SK-N-SH treated with all-trans-retinoic acid at 6 μM for 48 hours (cell line): ENCODE results near the gene RAC3.

ENCODE experiments used
- ATAC-seq: fragments of 200-7000 bp; cut with Tn5 transposase; 3 replicates; pipeline ENCODE4 v1.9.1; 2020; ENCODE audit warnings: mild to moderate bottlenecking, moderate library complexity
- ARNTL ChIP-seq: fragments of 450-650 bp; formaldehyde crosslinking; IDR thresholded peaks from 2 replicates; pipeline ENCODE4 v1.5.0; 2020; ENCODE audit warnings: low read depth, mild to moderate bottlenecking, moderate library complexity, borderline replicate concordance
- BACH2 ChIP-seq: fragments of 250-450 bp; sonication (Bioruptor Pico); IDR thresholded peaks from 2 replicates; pipeline ENCODE4 v1.9.0; 2021; ENCODE audit warnings: mild to moderate bottlenecking, borderline replicate concordance
- CSDC2 ChIP-seq: fragments of 250-450 bp; sonication (Bioruptor Pico); IDR thresholded peaks from 2 replicates; pipeline ENCODE4 v1.5.0; 2020; ENCODE audit warnings: mild to moderate bottlenecking, moderate library complexity
- ESRRG ChIP-seq: fragments of 250-450 bp; sonication (Bioruptor Pico); IDR thresholded peaks from 2 replicates; pipeline ENCODE4 v1.6.1; 2021; ENCODE audit warnings: mild to moderate bottlenecking
- GLIS3 ChIP-seq: fragments of 250-450 bp; sonication (Bioruptor Pico); IDR thresholded peaks from 2 replicates; pipeline ENCODE4 v1.5.0; 2020; ENCODE audit warnings: mild to moderate bottlenecking, moderate library complexity
- ISL1 ChIP-seq: fragments of 250-450 bp; sonication (Bioruptor Pico); IDR thresholded peaks from 2 replicates; pipeline ENCODE4 v2.1.2; 2022; ENCODE audit warnings: mild to moderate bottlenecking, moderate library complexity
- OSR1 ChIP-seq: fragments of 250-450 bp; sonication (Bioruptor Pico); IDR thresholded peaks from 2 replicates; pipeline ENCODE4 v1.8.0; 2022; ENCODE audit warnings: moderate library complexity, mild to moderate bottlenecking, inconsistent platforms
- PPARA ChIP-seq: fragments of 250-450 bp; sonication (Bioruptor Pico); IDR thresholded peaks from 2 replicates; pipeline ENCODE4 v1.5.0; 2020; ENCODE audit warnings: mild to moderate bottlenecking, borderline replicate concordance
- RARB ChIP-seq: fragments of 250-450 bp; sonication (Bioruptor Pico); IDR thresholded peaks from 2 replicates; pipeline ENCODE4 v1.8.0; 2021; ENCODE audit warnings: mild to moderate bottlenecking, moderate library complexity
- SNAI2 ChIP-seq: fragments of 250-450 bp; sonication (Bioruptor Pico); IDR thresholded peaks from 2 replicates; pipeline ENCODE4 v1.5.0; 2020; ENCODE audit warnings: mild to moderate bottlenecking, moderate library complexity
- TCF4 ChIP-seq: fragments of 250-450 bp; sonication (Bioruptor Pico); IDR thresholded peaks from 2 replicates; pipeline ENCODE4 v1.8.0; 2021; ENCODE audit warnings: mild to moderate bottlenecking, moderate library complexity, borderline replicate concordance
- TOX ChIP-seq: fragments of 250-450 bp; sonication (Bioruptor Pico); IDR thresholded peaks from 2 replicates; pipeline ENCODE4 v1.8.0; 2021; ENCODE audit warnings: mild to moderate bottlenecking, moderate library complexity, borderline replicate concordance
- TSHZ2 ChIP-seq: fragments of 250-450 bp; sonication (Bioruptor Pico); IDR thresholded peaks from 2 replicates; pipeline ENCODE4 v1.5.0; 2020; ENCODE audit warnings: mild to moderate bottlenecking, moderate library complexity
- ZC3H10 ChIP-seq: fragments of 250-450 bp; sonication (Bioruptor Pico); IDR thresholded peaks from 2 replicates; pipeline ENCODE4 v1.5.1; 2021; ENCODE audit warnings: mild to moderate bottlenecking, moderate library complexity
- ZFP3 ChIP-seq: fragments of 250-450 bp; sonication (Bioruptor Pico); IDR thresholded peaks from 2 replicates; pipeline ENCODE4 v1.5.0; 2020; ENCODE audit warnings: mild to moderate bottlenecking, moderate library complexity
- ZFP30 ChIP-seq: fragments of 450-650 bp; formaldehyde crosslinking; IDR thresholded peaks from 2 replicates; pipeline ENCODE4 v1.5.0; 2022; ENCODE audit warnings: mild to moderate bottlenecking, moderate library complexity
- ZNF565 ChIP-seq: fragments of 450-650 bp; formaldehyde crosslinking; conservative IDR thresholded peaks from 2 replicates; pipeline ENCODE4 v1.5.0; 2020; ENCODE audit warnings: low read depth, mild to moderate bottlenecking, moderate library complexity
- ZNF70 ChIP-seq: fragments of 450-650 bp; formaldehyde crosslinking; IDR thresholded peaks from 2 replicates; pipeline ENCODE4 v1.5.0; 2020; ENCODE audit warnings: mild to moderate bottlenecking, moderate library complexity
- ZNF8 ChIP-seq: fragments of 450-650 bp; formaldehyde crosslinking; IDR thresholded peaks from 2 replicates; pipeline ENCODE4 v1.5.0; 2020; ENCODE audit warnings: mild to moderate bottlenecking, moderate library complexity
- TF ChIP-seq, protein P1 (sequence below): fragments of 250-450 bp; sonication (Bioruptor Pico); IDR thresholded peaks from 2 replicates; pipeline ENCODE4 v1.5.1; 2021; ENCODE audit warnings: mild to moderate bottlenecking, moderate library complexity
- TF ChIP-seq, protein P2 (sequence below): fragments of 250-450 bp; sonication (Bioruptor Pico); IDR thresholded peaks from 2 replicates; pipeline ENCODE4 v1.8.0; 2020; ENCODE audit warnings: mild to moderate bottlenecking, moderate library complexity, borderline replicate concordance
- TF ChIP-seq, protein P3 (sequence below): fragments of 250-450 bp; sonication (Bioruptor Pico); IDR thresholded peaks from 2 replicates; pipeline ENCODE4 v1.5.1; 2020; ENCODE audit warnings: low read depth, mild to moderate bottlenecking, moderate library complexity

Gene RAC3

DNA sequence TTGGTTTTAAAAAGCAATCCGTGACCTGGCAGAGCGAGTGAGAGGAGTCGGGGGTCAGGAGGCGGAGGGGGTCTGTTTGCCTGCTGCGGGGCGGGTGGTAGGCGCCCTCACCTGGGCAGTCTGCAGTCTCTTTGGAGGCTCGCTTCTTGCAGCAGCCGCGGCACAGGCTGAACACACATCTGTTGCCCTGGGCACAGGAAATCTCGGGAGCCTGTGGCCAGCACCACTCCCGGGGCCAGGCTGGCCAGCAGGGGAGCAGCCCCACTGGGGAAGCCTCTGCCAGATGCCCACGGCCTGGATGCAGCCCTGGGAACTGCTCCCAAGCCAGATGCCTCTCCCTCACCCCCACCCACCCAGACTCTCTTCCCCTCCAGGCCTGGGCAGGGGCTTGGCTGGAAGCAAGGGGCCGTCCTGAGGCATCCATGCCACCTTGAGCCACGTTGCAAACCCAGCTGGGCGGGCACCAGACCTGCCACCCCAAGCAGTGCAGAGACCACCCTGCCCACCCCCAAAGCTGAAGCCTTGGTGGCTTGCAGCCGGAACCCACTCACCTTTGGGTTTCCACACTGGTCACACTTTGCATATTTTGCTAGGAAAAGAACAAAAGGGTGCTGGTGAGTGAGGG lies 26.9 kb downstream of the RAC3 start:
- TF ChIP-seq ZFP30 (CRISPR knock-in tag) (no peak), PPARA (CRISPR knock-in tag) (no peak), ZFP3 (no peak), CSDC2 (CRISPR knock-in tag) (no peak), OSR1 (no peak), ZC3H10 (CRISPR knock-in tag) (no peak), TOX (CRISPR knock-in tag) (no peak), GLIS3 (CRISPR knock-in tag) (no peak), ESRRG (CRISPR knock-in tag) (no peak), ZNF565 (CRISPR knock-in tag) (no peak), ZNF8 (CRISPR knock-in tag) (no peak), TCF4 (CRISPR knock-in tag) (no peak), BACH2 (CRISPR knock-in tag) (no peak), RARB (CRISPR knock-in tag) (no peak), ZNF70 (CRISPR knock-in tag) (no peak), ISL1 (no peak), ARNTL (CRISPR knock-in tag) (no peak)
- TF ChIP-seq, protein P1, sequence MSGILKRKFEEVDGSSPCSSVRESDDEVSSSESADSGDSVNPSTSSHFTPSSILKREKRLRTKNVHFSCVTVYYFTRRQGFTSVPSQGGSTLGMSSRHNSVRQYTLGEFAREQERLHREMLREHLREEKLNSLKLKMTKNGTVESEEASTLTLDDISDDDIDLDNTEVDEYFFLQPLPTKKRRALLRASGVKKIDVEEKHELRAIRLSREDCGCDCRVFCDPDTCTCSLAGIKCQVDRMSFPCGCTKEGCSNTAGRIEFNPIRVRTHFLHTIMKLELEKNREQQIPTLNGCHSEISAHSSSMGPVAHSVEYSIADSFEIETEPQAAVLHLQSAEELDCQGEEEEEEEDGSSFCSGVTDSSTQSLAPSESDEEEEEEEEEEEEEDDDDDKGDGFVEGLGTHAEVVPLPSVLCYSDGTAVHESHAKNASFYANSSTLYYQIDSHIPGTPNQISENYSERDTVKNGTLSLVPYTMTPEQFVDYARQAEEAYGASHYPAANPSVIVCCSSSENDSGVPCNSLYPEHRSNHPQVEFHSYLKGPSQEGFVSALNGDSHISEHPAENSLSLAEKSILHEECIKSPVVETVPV (CRISPR knock-in tag): no peak
- TF ChIP-seq, protein P2, sequence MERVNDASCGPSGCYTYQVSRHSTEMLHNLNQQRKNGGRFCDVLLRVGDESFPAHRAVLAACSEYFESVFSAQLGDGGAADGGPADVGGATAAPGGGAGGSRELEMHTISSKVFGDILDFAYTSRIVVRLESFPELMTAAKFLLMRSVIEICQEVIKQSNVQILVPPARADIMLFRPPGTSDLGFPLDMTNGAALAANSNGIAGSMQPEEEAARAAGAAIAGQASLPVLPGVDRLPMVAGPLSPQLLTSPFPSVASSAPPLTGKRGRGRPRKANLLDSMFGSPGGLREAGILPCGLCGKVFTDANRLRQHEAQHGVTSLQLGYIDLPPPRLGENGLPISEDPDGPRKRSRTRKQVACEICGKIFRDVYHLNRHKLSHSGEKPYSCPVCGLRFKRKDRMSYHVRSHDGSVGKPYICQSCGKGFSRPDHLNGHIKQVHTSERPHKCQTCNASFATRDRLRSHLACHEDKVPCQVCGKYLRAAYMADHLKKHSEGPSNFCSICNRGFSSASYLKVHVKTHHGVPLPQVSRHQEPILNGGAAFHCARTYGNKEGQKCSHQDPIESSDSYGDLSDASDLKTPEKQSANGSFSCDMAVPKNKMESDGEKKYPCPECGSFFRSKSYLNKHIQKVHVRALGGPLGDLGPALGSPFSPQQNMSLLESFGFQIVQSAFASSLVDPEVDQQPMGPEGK (CRISPR knock-in tag): no peak
- TF ChIP-seq, protein P3, sequence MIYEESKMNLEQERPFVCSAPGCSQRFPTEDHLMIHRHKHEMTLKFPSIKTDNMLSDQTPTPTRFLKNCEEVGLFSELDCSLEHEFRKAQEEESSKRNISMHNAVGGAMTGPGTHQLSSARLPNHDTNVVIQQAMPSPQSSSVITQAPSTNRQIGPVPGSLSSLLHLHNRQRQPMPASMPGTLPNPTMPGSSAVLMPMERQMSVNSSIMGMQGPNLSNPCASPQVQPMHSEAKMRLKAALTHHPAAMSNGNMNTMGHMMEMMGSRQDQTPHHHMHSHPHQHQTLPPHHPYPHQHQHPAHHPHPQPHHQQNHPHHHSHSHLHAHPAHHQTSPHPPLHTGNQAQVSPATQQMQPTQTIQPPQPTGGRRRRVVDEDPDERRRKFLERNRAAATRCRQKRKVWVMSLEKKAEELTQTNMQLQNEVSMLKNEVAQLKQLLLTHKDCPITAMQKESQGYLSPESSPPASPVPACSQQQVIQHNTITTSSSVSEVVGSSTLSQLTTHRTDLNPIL: no peak
- ATAC-seq: peak; percentile 3

- ATAC-seq: no peak
- TF ChIP-seq, protein P1 (CRISPR knock-in tag): no peak
- no peak for TF ChIP-seq ZFP3
- TF ChIP-seq, protein P3: no peak
- TF ChIP-seq TCF4 (CRISPR knock-in tag): no peak
- no peak for TF ChIP-seq SNAI2 (CRISPR knock-in tag)
- TF ChIP-seq OSR1: no peak
- TF ChIP-seq TSHZ2 (CRISPR knock-in tag): no peak
- TF ChIP-seq PPARA (CRISPR knock-in tag): no peak
- no peak for TF ChIP-seq ZNF8 (CRISPR knock-in tag)
- TF ChIP-seq ISL1: no peak
- no peak for TF ChIP-seq GLIS3 (CRISPR knock-in tag)
- no peak for TF ChIP-seq TOX (CRISPR knock-in tag)
Observed at GRCh38 chr17:82058855-82059249, 27.4 kb downstream of the RAC3 start.
